K562 (cell line): ENCODE results near the gene TMEM114. TPM values are rescaled to one million over a fixed set of nuclear protein-coding genes. Genes with fewer than 3 reads are reported as not detected.

Experiments used
- ATAC-seq: fragments of 200-7000 bp; cut with Tn5 transposase; 3 replicates; pipeline ENCODE4 v1.9.1; 2020; ENCODE audit warnings: moderate library complexity
- BruUV-seq: library from RNA; stranded (reverse); fragments of 400-500 nt; replicated peaks from 2 replicates; lab custom pipeline; 2021; lab: Mats Ljungman, UMichigan
- CTCF ChIA-PET: fragments of 300-600 bp; formaldehyde crosslinking; extraction: SDS; loops from one replicate; lab custom pipeline; 2021; ENCODE audit warnings: low intra/inter-chr PET ratio; lab: Yijun Ruan, JAX
- POLR2A ChIA-PET: fragments of 300-600, 350-650 bp; sonication (Branson Sonifier 250); formaldehyde crosslinking; extraction: SDS; loops from one replicate; lab custom pipeline; 2021; ENCODE audit warnings: antibody characterized with exemption, inconsistent platforms; lab: Yijun Ruan, JAX
- DNase-seq, 4 experiments: peaks; one replicate each; pipeline versions ENCODE4 v3.0.0 to v3.0.0-alpha.2; 2011 to 2018; ENCODE audit warnings: low spot score in 3 of 4, mixed read lengths in 3 of 4; ENCODE audit errors: extremely low read depth in 1 of 4
- FAIRE-seq: peaks from 2 replicates; lab custom pipeline; 2011; peaks lifted over from hg19 to GRCh38; lab: Jason Lieb, UNC
- H2AFZ ChIP-seq: 2 replicates; pipeline ENCODE4 v1.6.0; 2011; ENCODE audit warnings: low read depth, low read length, control low read depth, inconsistent platforms
- H3K27ac ChIP-seq: fragments of 200-600 bp; 3 replicates; pipeline ENCODE4 v1.8.0; 2011; ENCODE audit warnings: low read depth, mild to moderate bottlenecking, control low read depth, inconsistent platforms, low read length, moderate library complexity, mixed read lengths; ENCODE audit errors: extremely low read depth
- H3K27me3 ChIP-seq, 2 experiments: fragments of 300-600 bp in 1 of 2; 2 replicates in 1 of 2; 3 replicates in 1 of 2; pipeline versions ENCODE4 v1.6.0 to v1.8.0; 2011; ENCODE audit warnings: inconsistent platforms in 2 of 2, low read length in 2 of 2, mild to moderate bottlenecking in 1 of 2, mixed read lengths in 1 of 2, moderate library complexity in 1 of 2; ENCODE audit not compliant: control insufficient read depth in 2 of 2, insufficient read depth in 2 of 2
- H3K36me3 ChIP-seq: fragments of 300-600 bp; 3 replicates; pipeline ENCODE4 v1.8.0; 2011; ENCODE audit warnings: mild to moderate bottlenecking, low read length, inconsistent platforms; ENCODE audit not compliant: control insufficient read depth, insufficient read depth
- H3K4me1 ChIP-seq, 2 experiments: fragments of 200-600 bp in 1 of 2; replicated peaks in 1 of 2; 2 replicates in 1 of 2; 3 replicates in 1 of 2; pipeline versions ENCODE4 v1.5.1 to v1.8.0; 2011; ENCODE audit warnings: inconsistent platforms in 2 of 2, low read length in 2 of 2, mild to moderate bottlenecking in 1 of 2, mixed read lengths in 1 of 2, moderate library complexity in 1 of 2; ENCODE audit not compliant: control insufficient read depth in 2 of 2, insufficient read depth in 2 of 2
- H3K4me2 ChIP-seq: 2 replicates; pipeline ENCODE4 v1.6.1; 2011; ENCODE audit warnings: low read length, control low read depth, inconsistent platforms, mixed read lengths; ENCODE audit not compliant: insufficient read depth
- H3K4me3 ChIP-seq: fragments of 200-600 bp; sonication (generic), shearing (Covaris generic); 2 replicates; pipeline ENCODE4 v1.5.1; 2016; ENCODE audit warnings: control low read depth, inconsistent platforms
- H3K79me2 ChIP-seq: fragments of 200-600 bp; 3 replicates; pipeline ENCODE4 v1.8.0; 2011; ENCODE audit warnings: low read length, inconsistent platforms; ENCODE audit not compliant: control insufficient read depth, insufficient read depth
- H3K9ac ChIP-seq, 2 experiments: 2 replicates each; pipeline versions ENCODE4 v1.6.0 to v1.6.1; 2011; ENCODE audit warnings: low read depth in 2 of 2, low read length in 2 of 2, control low read depth in 1 of 2, inconsistent platforms in 1 of 2, mild to moderate bottlenecking in 1 of 2, mixed read lengths in 1 of 2; ENCODE audit not compliant: insufficient read depth in 1 of 2
- H3K9me1 ChIP-seq: one replicate; pipeline ENCODE4 v1.6.0; 2011; ENCODE audit warnings: inconsistent platforms, mild to moderate bottlenecking, low read length, moderate library complexity; ENCODE audit not compliant: control insufficient read depth, insufficient read depth
- H3K9me3 ChIP-seq: replicated peaks from 2 replicates; pipeline ENCODE4 v1.5.1; 2011; ENCODE audit warnings: low read depth, low read length, inconsistent platforms; ENCODE audit not compliant: control insufficient read depth, insufficient read depth
- H4K20me1 ChIP-seq: replicated peaks from 2 replicates; pipeline ENCODE4 v1.6.1; 2011; ENCODE audit warnings: low read length, inconsistent platforms, mixed read lengths; ENCODE audit not compliant: control insufficient read depth, insufficient read depth
- FOXJ3 ChIP-seq: sonication (generic); formaldehyde crosslinking; IDR thresholded peaks from 2 replicates; pipeline ENCODE4 v1.4.0; 2020; ENCODE audit warnings: mild to moderate bottlenecking, missing genetic modification reagents
- HNRNPLL ChIP-seq: fragments of 200-400 bp; formaldehyde crosslinking; IDR thresholded peaks from 2 replicates; pipeline ENCODE4 v1.6.1; 2017; ENCODE audit warnings: low read length, low read depth, mild to moderate bottlenecking; ENCODE audit not compliant: poor library complexity, severe bottlenecking
- OTX1 ChIP-seq: fragments of 450-650 bp; formaldehyde crosslinking; IDR thresholded peaks from 2 replicates; pipeline ENCODE4 v1.4.0; 2022; ENCODE audit warnings: mild to moderate bottlenecking
- SAFB ChIP-seq: fragments of 200-400 bp; formaldehyde crosslinking; IDR thresholded peaks from 2 replicates; pipeline ENCODE4 v1.6.1; 2017; ENCODE audit warnings: low read depth, low read length, borderline replicate concordance
- ZNF586 ChIP-seq: fragments of 450-650 bp; formaldehyde crosslinking; conservative IDR thresholded peaks from 2 replicates; pipeline ENCODE4 v1.4.0; 2020; ENCODE audit warnings: mild to moderate bottlenecking, moderate library complexity
- ZNF77 ChIP-seq: fragments of 250-450 bp; sonication (Bioruptor Pico); IDR thresholded peaks from 2 replicates; pipeline ENCODE4 v1.5.0; 2020
- WGBS: fragments of 100-300 bp; shearing (Covaris generic); methylation state at CpG from one replicate; pipeline ENCODE4 v1.1.6; 2016; ENCODE audit warnings: low coverage, mixed read lengths; ENCODE audit not compliant: insufficient coverage; ENCODE audit errors: missing lambda C conversion rate; 5-methylcytosine and 5-hydroxymethylcytosine counted together
- in situ Hi-C: fragments of 300-500 bp; cut with MboI; formaldehyde crosslinking; loops from 4 replicates; pipeline ENCODE4 v1.15.0; 2018; ENCODE audit warnings: inconsistent platforms, mixed read lengths
- intact Hi-C: fragments of 100-400 bp; cut with micrococcal nuclease; formaldehyde crosslinking; loops from 2 replicates; pipeline ENCODE4 v1.14.2; 2022
- polyA plus RNA-seq, 8 experiments: library from polyadenylated mRNA; depleted of rRNA in 4 of 8; stranded (reverse) in 5 of 8; unstranded in 3 of 8; fragments of >200 nt; fragmentation: Nextera tagmentation in 2 of 8; fragmentation: Illumina TruSeq in 1 of 8; extraction: Ambion mirVana in 2 of 8; extraction: Trizol in 1 of 8; gene quantifications; 2 replicates each; pipeline versions ENCODE4 v1.2.1 to v1.2.3, GENCODE V29; 2011 to 2014; ENCODE audit warnings: inconsistent platforms in 1 of 8, missing spikeins in 1 of 8
- total RNA-seq, 7 experiments: library from RNA; depleted of rRNA in 6 of 7; stranded (reverse); fragments of >200 nt in 6 of 7; fragmentation: Illumina TruSeq in 2 of 7; extraction: Trizol in 2 of 7; gene quantifications; 2 replicates each; pipeline versions ENCODE4 v1.2.1 to v1.2.3, GENCODE V29; 2011 to 2021; ENCODE audit warnings: low replicate concordance in 1 of 7

TMEM114 gene
- total and polyA plus RNA-seq, 9 of the 15 experiments (the other 6 are each of a cell fraction or from before 2014, with no cell fraction given) = not detected

DNA sequence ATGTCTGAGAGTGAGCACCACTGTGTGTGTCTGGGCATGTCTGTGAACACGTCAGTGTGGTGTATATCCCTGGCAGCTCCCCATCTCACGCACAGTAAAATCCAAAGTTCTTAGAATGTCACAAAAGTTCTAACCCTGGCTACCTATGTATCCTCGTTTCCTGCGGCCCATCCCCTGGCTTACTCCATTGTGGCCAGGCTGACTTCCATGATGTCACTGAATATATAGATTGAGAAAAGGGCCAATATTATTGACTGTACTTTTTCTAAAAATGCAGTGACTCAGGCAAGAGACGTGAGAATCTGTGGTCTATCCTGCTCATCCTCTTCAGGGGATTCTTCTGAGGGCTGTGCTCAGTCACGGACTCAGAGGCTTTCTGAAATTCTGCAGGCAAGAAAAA is 30.2 kb upstream of the TMEM114 start:
- Histone ChIP-seq H3K36me3 (peaks cover 13% of the 10 kb centered on the region; the same call in 1 of the 3 replicates), H4K20me1 (no peaks in the 10 kb centered on the region), H3K9ac (no peak overlapping the region), H3K9me1 (no peaks in the 10 kb centered on the region), H3K27ac (no peak overlapping the region), H3K27me3 (peaks cover 6% of the 10 kb centered on the region in 2 experiments; a peak in 2 of 5 replicates), H3K4me2 (no peak overlapping the region), H3K9me3 (no peaks in the 10 kb centered on the region), H2AFZ (no peak overlapping the region), H3K79me2 (peaks cover 31% of the 10 kb centered on the region), H3K4me1 (peaks cover 3 to 6% of the 10 kb centered on the region in 2 experiments; a peak in 3 of 5 replicates), H3K4me3 (no peak overlapping the region)
- TF ChIP-seq OTX1 (CRISPR knock-in tag) (no peak), SAFB (no peak), FOXJ3 (CRISPR knock-in tag) (no peak), ZNF77 (CRISPR knock-in tag) (no peak), HNRNPLL (no peak), ZNF586 (CRISPR knock-in tag) (no peak)
- in situ Hi-C loops (no loop called here), intact Hi-C loops (no loop called here)
- ChIA-PET POLR2A (no interaction called here), CTCF (no interaction called here)
- ATAC-seq (no peak), FAIRE-seq (no peak), DNase-seq (no peak)
- BruUV-seq = no TSS peak
- WGBS = 64% methylated on average over 6 of the region's 6 CpGs
